Measurements from ENCODE around the gene TMPRSS11B.
"Not testable (repeated sequence)": the region's sequence is repeated elsewhere in the genome, so short reads cannot be mapped to it uniquely, and the experiment has no call there.

TMPRSS11B gene

GRCh38 chr4:68249434-68249833 is 3.9 kb upstream of the TMPRSS11B start:
- intact Hi-C loops (cut with DNase I; ENCODE audit: low total_unique reads) = no loop called here
- Histone ChIP-seq H3K4me3 (no peak overlapping the region), H3K27ac (no peak overlapping the region), H3K9me3 (no peaks in the 10 kb centered on the region), H3K27me3 (no peaks in the 10 kb centered on the region), H3K4me1 (no peaks in the 10 kb centered on the region), H3K36me3 (no peaks in the 10 kb centered on the region)
- TF ChIP-seq CTCF (IDR thresholded peaks at IDR 0.05) = no peak
- no peak for DNase-seq

- intact Hi-C loops (cut with DNase I; ENCODE audit: low total_unique reads) = no loop called here
These were observed 4.9 kb downstream of the TMPRSS11B start for GRCh38 chr4:68240620-68241019.

GRCh38 chr4:68228568-68228967 is 16.9 kb downstream of the TMPRSS11B start:
- no peaks in the 10 kb centered on the region for H3K4me1 ChIP-seq
- H3K9me3 ChIP-seq = no peaks in the 10 kb centered on the region
- no peak for TF ChIP-seq CTCF (IDR thresholded peaks at IDR 0.05)
- H3K27me3 ChIP-seq = no peaks in the 10 kb centered on the region
- H3K4me3 ChIP-seq = no peak overlapping the region
- H3K36me3 ChIP-seq = no peaks in the 10 kb centered on the region
- intact Hi-C loops (cut with DNase I; ENCODE audit: low total_unique reads) = no loop called here
- H3K27ac ChIP-seq = no peak overlapping the region
- DNase-seq = no peak

More at GRCh38 chr4:68240620-68241019, 4.9 kb downstream of the TMPRSS11B start:
- DNase-seq = no peak
- no peaks in the 10 kb centered on the region for H3K27me3 ChIP-seq
- H3K9me3 ChIP-seq = no peaks in the 10 kb centered on the region
- no peak overlapping the region for H3K27ac ChIP-seq
- no peak overlapping the region for H3K4me3 ChIP-seq
- H3K36me3 ChIP-seq = no peaks in the 10 kb centered on the region
- no peaks in the 10 kb centered on the region for H3K4me1 ChIP-seq
- no peak for TF ChIP-seq CTCF (IDR thresholded peaks at IDR 0.05)

- intact Hi-C loops (cut with DNase I; ENCODE audit: low total_unique reads) = no loop called here
- TF ChIP-seq CTCF (IDR thresholded peaks at IDR 0.05) = no peak
- DNase-seq = no peak
- Histone ChIP-seq H3K27me3 (no peaks in the 10 kb centered on the region), H3K4me3 (no peak overlapping the region), H3K27ac (no peak overlapping the region), H3K36me3 (no peaks in the 10 kb centered on the region), H3K4me1 (no peaks in the 10 kb centered on the region), H3K9me3 (no peaks in the 10 kb centered on the region)
These were observed 27.4 kb downstream of the TMPRSS11B start for GRCh38 chr4:68218044-68218443.

GRCh38 chr4:68216501-68216900 is 29.0 kb downstream of the TMPRSS11B start:
- Histone ChIP-seq H3K27me3 (no peaks in the 10 kb centered on the region), H3K27ac (no peak overlapping the region), H3K4me3 (no peak overlapping the region), H3K36me3 (no peaks in the 10 kb centered on the region), H3K4me1 (no peaks in the 10 kb centered on the region), H3K9me3 (no peaks in the 10 kb centered on the region)
- TF ChIP-seq CTCF (IDR thresholded peaks at IDR 0.05) = no peak
- intact Hi-C loops (cut with DNase I; ENCODE audit: low total_unique reads) = no loop called here
- DNase-seq = no peak

GRCh38 chr4:68209003-68209402 is 36.5 kb downstream of the TMPRSS11B start:
- H3K27me3 ChIP-seq = no peaks in the 10 kb centered on the region
- no peak overlapping the region for H3K27ac ChIP-seq
- H3K4me1 ChIP-seq = no peaks in the 10 kb centered on the region
- no peak overlapping the region for H3K4me3 ChIP-seq
- TF ChIP-seq CTCF (IDR thresholded peaks at IDR 0.05) = no peak
- H3K36me3 ChIP-seq = no peaks in the 10 kb centered on the region
- no peaks in the 10 kb centered on the region for H3K9me3 ChIP-seq
- no peak for DNase-seq
- intact Hi-C loops (cut with DNase I; ENCODE audit: low total_unique reads) = no loop called here

- H3K4me1 ChIP-seq; DNase-seq; H3K27ac ChIP-seq; H3K4me3 ChIP-seq; H3K27me3 ChIP-seq; H3K9me3 ChIP-seq; intact Hi-C loops (cut with DNase I; ENCODE audit: low total_unique reads); H3K36me3 ChIP-seq: not testable (repeated sequence)
These were observed 51.2 kb downstream of the TMPRSS11B start for GRCh38 chr4:68194305-68194704.

Measured in tibial artery (tissue), 4 donors.